Activated CD4-positive, CD25-positive, alpha-beta regulatory T cell treated with anti-CD3 and anti-CD28 coated beads, Interleukin-2, amount 50 U/mL, for 24 hours (primary cell): ENCODE data around the gene STEEP1.
"Not testable (repeated sequence)": the region's sequence is repeated elsewhere in the genome, so short reads cannot be mapped to it uniquely, and the experiment has no call there.

Experiments used
- ATAC-seq, 2 donors: fragments of 150-1000 bp; cut with Tn5 transposase; one replicate each; pipeline ENCODE4 v1.10.0; 2021; ENCODE audit warnings: mild to moderate bottlenecking in 1 of 2, moderate library complexity in 1 of 2

STEEP1 gene

GRCh38 chrX:119529345-119530276 is 35.6 kb downstream of the STEEP1 start:
- ATAC-seq = no peak

GRCh38 chrX:119523664-119524184 is 41.5 kb downstream of the STEEP1 start:
- no peak for ATAC-seq

GRCh38 chrX:119521246-119521645 is 44.0 kb downstream of the STEEP1 start:
- ATAC-seq = no peak

GRCh38 chrX:119518371-119518770 is 46.8 kb downstream of the STEEP1 start:
- no peak for ATAC-seq

GRCh38 chrX:119516157-119516702 is 49.0 kb downstream of the STEEP1 start:
- peak; percentile 68 to 77 for ATAC-seq

GRCh38 chrX:119512146-119512800 is 52.9 kb downstream of the STEEP1 start:
- no peak for ATAC-seq

GRCh38 chrX:119507206-119507605 is 58.0 kb downstream of the STEEP1 start:
- ATAC-seq = no peak

- ATAC-seq = no peak
Measured at GRCh38 chrX:119505945-119506344, 59.3 kb downstream of the STEEP1 start.

GRCh38 chrX:119505145-119505544 is 60.1 kb downstream of the STEEP1 start:
- ATAC-seq = not testable (repeated sequence)

GRCh38 chrX:119503484-119503861 is 61.7 kb downstream of the STEEP1 start:
- ATAC-seq = no peak

GRCh38 chrX:119502727-119503483 is 62.3 kb downstream of the STEEP1 start:
- ATAC-seq = peak in 1 of 2 donors; percentile 36

GRCh38 chrX:119501511-119502148 is 63.6 kb downstream of the STEEP1 start:
- no peak for ATAC-seq

GRCh38 chrX:119500061-119500800 is 65.0 kb downstream of the STEEP1 start:
- no peak for ATAC-seq

GRCh38 chrX:119497185-119497584 is 68.0 kb downstream of the STEEP1 start:
- no peak for ATAC-seq

GRCh38 chrX:119495734-119496726 is 69.2 kb downstream of the STEEP1 start:
- peak in 1 of 2 donors; percentile 33 for ATAC-seq

GRCh38 chrX:119493851-119494495 is 71.2 kb downstream of the STEEP1 start:
- not testable (repeated sequence) for ATAC-seq

GRCh38 chrX:119492463-119492862 is 72.7 kb downstream of the STEEP1 start:
- no peak for ATAC-seq

- ATAC-seq = no peak
Measured at GRCh38 chrX:119489212-119490074, 75.8 kb downstream of the STEEP1 start.
